ENCODE results near the gene LRMDA. TPM values are rescaled to one million over a fixed set of nuclear protein-coding genes. Genes with fewer than 3 reads are reported as not detected.

LRMDA gene
- total RNA-seq, 1 experiment from 2014 or later: not detected

DNA sequence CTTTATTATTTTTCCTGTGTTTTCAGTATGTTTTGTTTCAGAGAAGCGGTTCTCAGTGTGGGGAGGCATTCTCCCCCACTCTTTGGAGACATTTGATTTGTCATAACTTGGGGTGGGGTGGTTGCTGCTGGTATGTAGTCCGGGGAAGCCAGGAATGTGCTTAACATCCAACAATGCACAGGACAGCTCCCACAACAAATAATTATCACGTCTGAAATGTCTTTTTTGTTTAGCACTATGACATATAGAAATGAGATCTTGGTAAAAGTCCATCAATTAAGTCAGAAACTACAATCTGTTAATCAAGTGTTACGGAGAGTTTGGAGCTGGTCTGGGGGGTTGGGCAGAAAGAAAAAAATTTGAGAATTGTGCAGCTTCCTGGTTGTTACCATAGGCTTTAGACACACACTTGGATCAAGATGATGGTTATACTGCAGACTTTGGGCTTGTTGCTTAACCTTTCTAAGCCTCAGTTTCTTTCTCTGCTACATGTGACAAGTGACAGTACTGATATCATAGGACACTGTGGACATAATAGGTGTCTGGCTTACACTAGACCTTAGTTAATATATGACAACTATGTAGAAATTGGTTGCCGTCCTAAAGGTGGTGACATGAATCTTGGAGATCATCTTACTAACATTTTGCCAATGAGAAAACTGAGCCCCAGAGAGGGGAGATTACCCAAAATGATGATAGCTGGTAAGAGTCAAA is 113.7 kb downstream of the LRMDA start:
- no peak overlapping the region for H3K27ac ChIP-seq (ENCODE audit: low read length)
- H3K27me3 ChIP-seq (ENCODE audit: low read length): no peaks in the 10 kb centered on the region
- H3K9ac ChIP-seq (ENCODE audit: low read length): no peak overlapping the region
- no peaks in the 10 kb centered on the region for H3K36me3 ChIP-seq (ENCODE audit: insufficient read depth, low read length)
- H3K9me3 ChIP-seq (ENCODE audit: low read length): no peaks in the 10 kb centered on the region
- no peaks in the 10 kb centered on the region for H3K4me1 ChIP-seq (ENCODE audit: low read length)
- no peaks in the 10 kb centered on the region for H3K79me2 ChIP-seq (ENCODE audit: low read length)
- H3K4me3 ChIP-seq (ENCODE audit: low read length): no peak overlapping the region
- H3K9me2 ChIP-seq (replicated peaks; ENCODE audit: insufficient read depth, low read length): no peaks in the 10 kb centered on the region
- H4K20me1 ChIP-seq (ENCODE audit: insufficient read depth, low read depth, low read length): no peaks in the 10 kb centered on the region
- H2AFZ ChIP-seq (ENCODE audit: low read length): no peak overlapping the region
- H3K4me2 ChIP-seq (ENCODE audit: low read depth, low read length, poor library complexity, severe bottlenecking): no peak overlapping the region
- DNase-seq: no peak

DNA sequence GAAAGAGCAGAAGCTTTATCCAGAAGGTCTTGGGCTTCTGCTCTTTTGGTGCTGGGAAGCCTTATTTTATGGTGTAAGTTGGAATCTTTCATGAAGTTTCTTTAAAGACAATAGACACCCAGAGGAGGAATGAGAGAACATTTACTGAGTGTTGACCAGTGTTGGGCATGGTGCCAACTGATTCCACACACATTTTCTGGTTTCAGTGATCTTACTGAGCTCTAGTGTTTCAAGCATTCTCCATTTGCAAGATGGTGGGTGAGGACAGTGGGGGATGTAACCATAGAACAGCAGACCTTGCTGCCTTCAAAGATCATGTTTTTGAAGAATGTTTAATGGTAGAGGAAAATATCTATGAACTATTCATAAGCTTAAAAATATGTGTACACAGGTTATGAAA is 114.6 kb downstream of the LRMDA start:
- Histone ChIP-seq H3K79me2 (ENCODE audit: low read length) (no peaks in the 10 kb centered on the region), H3K27me3 (ENCODE audit: low read length) (no peaks in the 10 kb centered on the region), H4K20me1 (ENCODE audit: insufficient read depth, low read depth, low read length) (no peaks in the 10 kb centered on the region), H3K27ac (ENCODE audit: low read length) (no peak overlapping the region), H3K4me1 (ENCODE audit: low read length) (no peaks in the 10 kb centered on the region), H3K36me3 (ENCODE audit: insufficient read depth, low read length) (no peaks in the 10 kb centered on the region), H3K9me2 (replicated peaks; ENCODE audit: insufficient read depth, low read length) (no peaks in the 10 kb centered on the region), H3K9me3 (ENCODE audit: low read length) (no peaks in the 10 kb centered on the region), H3K9ac (ENCODE audit: low read length) (no peak overlapping the region), H3K4me2 (ENCODE audit: low read depth, low read length, poor library complexity, severe bottlenecking) (no peak overlapping the region), H2AFZ (ENCODE audit: low read length) (no peak overlapping the region), H3K4me3 (ENCODE audit: low read length) (no peak overlapping the region)
- DNase-seq: no peak

DNA sequence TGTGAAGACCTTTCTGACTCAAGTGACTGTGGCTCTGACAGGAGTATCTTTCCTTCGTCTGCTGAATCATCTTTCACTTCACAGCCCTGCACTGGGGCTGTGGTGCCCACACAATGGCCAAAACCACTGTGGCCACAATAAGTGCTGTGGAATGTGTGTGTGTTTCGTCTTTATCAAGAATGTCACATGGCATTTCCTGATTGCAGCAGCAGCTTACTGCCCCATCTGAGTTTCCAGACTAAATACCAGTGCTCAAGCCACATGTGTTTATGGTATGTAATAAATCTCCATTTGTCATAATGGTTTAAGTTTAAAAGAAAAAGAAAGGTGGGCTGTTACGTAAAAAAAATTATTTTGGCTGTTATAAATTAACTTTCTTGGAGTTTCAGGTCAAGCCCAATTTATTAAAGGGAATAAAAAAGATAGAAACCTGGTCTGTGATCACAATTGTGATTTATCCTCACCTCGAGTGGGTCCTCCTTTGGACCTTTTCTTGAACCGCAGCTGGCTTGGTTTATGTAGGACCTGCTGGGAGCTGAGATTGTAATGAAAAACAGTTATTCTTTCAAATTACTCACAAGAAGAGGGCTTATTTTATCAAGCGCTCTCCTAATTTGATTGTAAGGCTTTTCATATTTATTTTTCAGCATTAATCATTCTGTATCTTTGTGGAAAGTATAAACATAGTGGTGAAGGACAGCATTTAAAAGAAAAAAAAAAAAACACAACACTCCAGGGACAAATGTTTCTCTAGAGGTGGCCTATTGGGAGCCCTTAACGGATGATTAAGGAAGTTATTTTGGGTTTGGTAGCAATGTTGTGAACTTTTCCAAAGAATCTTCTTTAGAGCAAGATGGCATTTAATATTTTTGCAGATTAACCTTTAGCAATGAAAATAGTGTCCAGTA is 116.2 kb downstream of the LRMDA start:
- Histone ChIP-seq H3K79me2 (ENCODE audit: low read length) (no peaks in the 10 kb centered on the region), H3K9me2 (replicated peaks; ENCODE audit: insufficient read depth, low read length) (no peaks in the 10 kb centered on the region), H3K27me3 (ENCODE audit: low read length) (no peaks in the 10 kb centered on the region), H3K4me1 (ENCODE audit: low read length) (no peaks in the 10 kb centered on the region), H3K27ac (ENCODE audit: low read length) (no peak overlapping the region), H3K4me3 (ENCODE audit: low read length) (no peak overlapping the region), H3K9me3 (ENCODE audit: low read length) (no peaks in the 10 kb centered on the region), H2AFZ (ENCODE audit: low read length) (no peak overlapping the region), H3K36me3 (ENCODE audit: insufficient read depth, low read length) (no peaks in the 10 kb centered on the region), H4K20me1 (ENCODE audit: insufficient read depth, low read depth, low read length) (no peaks in the 10 kb centered on the region), H3K9ac (ENCODE audit: low read length) (no peak overlapping the region), H3K4me2 (ENCODE audit: low read depth, low read length, poor library complexity, severe bottlenecking) (no peak overlapping the region)
- DNase-seq: no peak

DNA sequence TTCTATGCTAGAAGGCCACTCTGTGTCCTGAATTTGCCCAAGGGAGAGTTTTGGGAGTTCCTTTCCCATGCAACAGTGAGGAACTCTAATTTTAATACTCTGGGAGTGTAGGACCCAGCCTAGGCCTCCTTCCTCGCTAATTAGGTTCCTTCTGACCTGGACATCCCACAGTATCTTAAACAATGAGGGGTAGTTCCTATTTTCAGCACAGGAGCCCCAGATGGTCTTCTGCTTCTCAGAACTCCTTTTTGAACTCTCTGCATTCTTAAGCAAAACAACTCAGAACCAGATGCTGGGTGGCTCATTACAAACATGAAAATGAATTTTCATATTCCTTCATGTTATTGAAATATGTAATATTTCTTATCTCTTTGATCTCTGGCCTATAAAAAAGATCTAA is 116.9 kb downstream of the LRMDA start:
- H3K36me3 ChIP-seq (ENCODE audit: insufficient read depth, low read length): no peaks in the 10 kb centered on the region
- no peak overlapping the region for H2AFZ ChIP-seq (ENCODE audit: low read length)
- DNase-seq: no peak
- no peaks in the 10 kb centered on the region for H3K9me2 ChIP-seq (replicated peaks; ENCODE audit: insufficient read depth, low read length)
- H3K79me2 ChIP-seq (ENCODE audit: low read length): no peaks in the 10 kb centered on the region
- no peak overlapping the region for H3K4me3 ChIP-seq (ENCODE audit: low read length)
- no peaks in the 10 kb centered on the region for H3K27me3 ChIP-seq (ENCODE audit: low read length)
- no peak overlapping the region for H3K4me2 ChIP-seq (ENCODE audit: low read depth, low read length, poor library complexity, severe bottlenecking)
- H3K4me1 ChIP-seq (ENCODE audit: low read length): no peaks in the 10 kb centered on the region
- H3K9ac ChIP-seq (ENCODE audit: low read length): no peak overlapping the region
- no peak overlapping the region for H3K27ac ChIP-seq (ENCODE audit: low read length)
- no peaks in the 10 kb centered on the region for H4K20me1 ChIP-seq (ENCODE audit: insufficient read depth, low read depth, low read length)
- H3K9me3 ChIP-seq (ENCODE audit: low read length): no peaks in the 10 kb centered on the region

DNA sequence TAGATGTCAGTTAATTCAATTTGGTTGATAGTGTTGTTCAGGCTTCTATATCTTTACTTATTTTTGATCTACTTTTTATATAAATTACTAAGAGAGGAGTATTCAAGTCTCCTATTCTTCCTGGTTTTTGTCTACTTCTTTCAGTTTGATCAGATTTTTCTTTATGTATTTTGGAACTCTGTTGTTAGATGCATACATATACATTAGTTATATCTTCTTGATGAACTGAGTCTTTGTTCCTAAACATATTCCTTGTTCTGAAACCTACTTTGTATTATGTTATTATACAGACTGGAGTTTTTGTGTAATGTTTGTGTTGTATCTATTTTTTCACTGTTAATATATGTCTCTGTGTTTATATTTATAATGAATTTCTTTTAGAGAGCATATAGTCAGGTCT is 118.8 kb downstream of the LRMDA start:
- Histone ChIP-seq H4K20me1 (ENCODE audit: insufficient read depth, low read depth, low read length) (no peaks in the 10 kb centered on the region), H3K4me1 (ENCODE audit: low read length) (no peaks in the 10 kb centered on the region), H3K79me2 (ENCODE audit: low read length) (no peaks in the 10 kb centered on the region), H3K27ac (ENCODE audit: low read length) (no peak overlapping the region), H3K9me2 (replicated peaks; ENCODE audit: insufficient read depth, low read length) (no peaks in the 10 kb centered on the region), H3K9ac (ENCODE audit: low read length) (no peak overlapping the region), H2AFZ (ENCODE audit: low read length) (no peak overlapping the region), H3K36me3 (ENCODE audit: insufficient read depth, low read length) (no peaks in the 10 kb centered on the region), H3K9me3 (ENCODE audit: low read length) (no peaks in the 10 kb centered on the region), H3K4me2 (ENCODE audit: low read depth, low read length, poor library complexity, severe bottlenecking) (no peak overlapping the region), H3K4me3 (ENCODE audit: low read length) (no peak overlapping the region), H3K27me3 (ENCODE audit: low read length) (no peaks in the 10 kb centered on the region)
- DNase-seq: no peak

DNA sequence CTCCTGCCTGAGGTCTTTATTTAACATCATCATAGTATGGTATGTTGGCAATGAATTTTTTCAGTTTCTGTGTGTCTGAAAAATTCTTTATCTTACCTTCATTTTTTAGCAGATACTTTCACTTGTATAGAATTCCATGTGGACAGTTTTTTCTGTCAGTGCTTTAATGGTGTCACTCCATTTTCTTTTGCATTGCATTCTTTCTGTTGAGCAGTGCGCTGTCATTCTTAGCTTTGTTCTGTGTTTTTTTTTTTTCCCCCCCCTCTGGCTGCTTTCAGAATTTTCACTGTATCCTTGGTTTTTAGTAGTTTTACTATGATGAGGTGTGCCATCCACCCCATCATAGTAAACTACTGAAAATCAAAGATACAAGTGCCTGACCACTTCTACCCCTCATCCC is 120.7 kb downstream of the LRMDA start:
- no peak for DNase-seq
- H3K4me2 ChIP-seq (ENCODE audit: low read depth, low read length, poor library complexity, severe bottlenecking): no peak overlapping the region
- no peak overlapping the region for H3K4me3 ChIP-seq (ENCODE audit: low read length)
- no peak overlapping the region for H3K9ac ChIP-seq (ENCODE audit: low read length)
- no peaks in the 10 kb centered on the region for H4K20me1 ChIP-seq (ENCODE audit: insufficient read depth, low read depth, low read length)
- H3K9me3 ChIP-seq (ENCODE audit: low read length): no peaks in the 10 kb centered on the region
- H3K4me1 ChIP-seq (ENCODE audit: low read length): no peaks in the 10 kb centered on the region
- H3K27me3 ChIP-seq (ENCODE audit: low read length): no peaks in the 10 kb centered on the region
- no peaks in the 10 kb centered on the region for H3K9me2 ChIP-seq (replicated peaks; ENCODE audit: insufficient read depth, low read length)
- no peaks in the 10 kb centered on the region for H3K36me3 ChIP-seq (ENCODE audit: insufficient read depth, low read length)
- H2AFZ ChIP-seq (ENCODE audit: low read length): no peak overlapping the region
- no peak overlapping the region for H3K27ac ChIP-seq (ENCODE audit: low read length)
- no peaks in the 10 kb centered on the region for H3K79me2 ChIP-seq (ENCODE audit: low read length)

DNA sequence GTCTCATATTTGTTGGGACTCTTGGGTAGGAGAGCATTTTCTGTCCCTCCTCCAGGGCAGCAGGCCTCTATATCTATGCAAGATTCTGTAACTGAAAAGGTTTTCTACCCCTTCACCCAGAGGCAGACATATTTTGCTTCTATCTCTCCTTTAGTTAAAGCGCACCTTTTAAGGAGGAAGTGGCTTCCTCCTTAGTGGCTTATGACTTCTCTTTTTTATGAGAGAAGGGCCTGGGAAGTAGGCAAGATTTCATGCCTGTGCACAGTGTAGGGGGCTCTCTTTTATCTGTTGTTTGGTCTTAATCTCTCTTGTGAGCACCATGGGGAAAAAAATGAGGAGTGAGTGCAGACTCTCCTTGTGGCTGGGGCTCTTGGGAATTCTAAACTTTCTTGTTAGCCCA is 122.1 kb downstream of the LRMDA start:
- H3K4me1 ChIP-seq (ENCODE audit: low read length): no peaks in the 10 kb centered on the region
- DNase-seq: no peak
- H4K20me1 ChIP-seq (ENCODE audit: insufficient read depth, low read depth, low read length): no peaks in the 10 kb centered on the region
- H3K9me3 ChIP-seq (ENCODE audit: low read length): no peaks in the 10 kb centered on the region
- H3K4me3 ChIP-seq (ENCODE audit: low read length): no peak overlapping the region
- H3K27ac ChIP-seq (ENCODE audit: low read length): no peak overlapping the region
- no peaks in the 10 kb centered on the region for H3K79me2 ChIP-seq (ENCODE audit: low read length)
- no peaks in the 10 kb centered on the region for H3K27me3 ChIP-seq (ENCODE audit: low read length)
- H3K4me2 ChIP-seq (ENCODE audit: low read depth, low read length, poor library complexity, severe bottlenecking): no peak overlapping the region
- no peaks in the 10 kb centered on the region for H3K36me3 ChIP-seq (ENCODE audit: insufficient read depth, low read length)
- no peaks in the 10 kb centered on the region for H3K9me2 ChIP-seq (replicated peaks; ENCODE audit: insufficient read depth, low read length)
- H3K9ac ChIP-seq (ENCODE audit: low read length): no peak overlapping the region
- no peak overlapping the region for H2AFZ ChIP-seq (ENCODE audit: low read length)

DNA sequence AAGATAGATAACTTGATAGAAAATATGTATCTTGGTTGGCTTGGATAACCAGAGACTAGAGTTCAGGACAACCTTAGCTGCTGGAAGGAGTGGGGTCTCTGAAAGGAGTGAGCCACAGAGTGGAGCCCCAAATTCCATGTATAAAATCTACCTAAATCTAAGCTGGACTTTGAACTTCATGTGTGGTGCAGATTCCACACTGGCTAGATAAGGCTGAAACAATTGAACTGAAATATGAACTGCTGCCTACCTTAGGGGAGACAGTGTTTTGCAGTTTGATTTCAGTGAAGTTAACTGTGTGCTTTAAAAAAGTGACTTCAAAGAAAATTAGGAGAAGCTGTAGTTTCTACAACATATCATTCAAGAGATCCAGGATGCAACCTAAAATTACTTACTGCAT is 123.9 kb downstream of the LRMDA start:
- DNase-seq: no peak
- Histone ChIP-seq H3K27ac (ENCODE audit: low read length) (no peak overlapping the region), H2AFZ (ENCODE audit: low read length) (no peak overlapping the region), H3K9ac (ENCODE audit: low read length) (no peak overlapping the region), H3K4me2 (ENCODE audit: low read depth, low read length, poor library complexity, severe bottlenecking) (no peak overlapping the region), H3K79me2 (ENCODE audit: low read length) (no peaks in the 10 kb centered on the region), H4K20me1 (ENCODE audit: insufficient read depth, low read depth, low read length) (no peaks in the 10 kb centered on the region), H3K9me2 (replicated peaks; ENCODE audit: insufficient read depth, low read length) (no peaks in the 10 kb centered on the region), H3K4me3 (ENCODE audit: low read length) (no peak overlapping the region), H3K9me3 (ENCODE audit: low read length) (no peaks in the 10 kb centered on the region), H3K36me3 (ENCODE audit: insufficient read depth, low read length) (no peaks in the 10 kb centered on the region), H3K27me3 (ENCODE audit: low read length) (no peaks in the 10 kb centered on the region), H3K4me1 (ENCODE audit: low read length) (no peaks in the 10 kb centered on the region)
